SK-N-SH treated with all-trans-retinoic acid at 6 μM for 48 hours (cell line): ENCODE measurements around the gene LTBP3.

ENCODE experiments used
- ATAC-seq: fragments of 200-7000 bp; cut with Tn5 transposase; 3 replicates; pipeline ENCODE4 v1.9.1; 2020; ENCODE audit warnings: mild to moderate bottlenecking, moderate library complexity
- ARNTL ChIP-seq: fragments of 450-650 bp; formaldehyde crosslinking; IDR thresholded peaks from 2 replicates; pipeline ENCODE4 v1.5.0; 2020; ENCODE audit warnings: low read depth, mild to moderate bottlenecking, moderate library complexity, borderline replicate concordance
- BACH2 ChIP-seq: fragments of 250-450 bp; sonication (Bioruptor Pico); IDR thresholded peaks from 2 replicates; pipeline ENCODE4 v1.9.0; 2021; ENCODE audit warnings: mild to moderate bottlenecking, borderline replicate concordance
- CSDC2 ChIP-seq: fragments of 250-450 bp; sonication (Bioruptor Pico); IDR thresholded peaks from 2 replicates; pipeline ENCODE4 v1.5.0; 2020; ENCODE audit warnings: mild to moderate bottlenecking, moderate library complexity
- ESRRG ChIP-seq: fragments of 250-450 bp; sonication (Bioruptor Pico); IDR thresholded peaks from 2 replicates; pipeline ENCODE4 v1.6.1; 2021; ENCODE audit warnings: mild to moderate bottlenecking
- GLIS3 ChIP-seq: fragments of 250-450 bp; sonication (Bioruptor Pico); IDR thresholded peaks from 2 replicates; pipeline ENCODE4 v1.5.0; 2020; ENCODE audit warnings: mild to moderate bottlenecking, moderate library complexity
- ISL1 ChIP-seq: fragments of 250-450 bp; sonication (Bioruptor Pico); IDR thresholded peaks from 2 replicates; pipeline ENCODE4 v2.1.2; 2022; ENCODE audit warnings: mild to moderate bottlenecking, moderate library complexity
- OSR1 ChIP-seq: fragments of 250-450 bp; sonication (Bioruptor Pico); IDR thresholded peaks from 2 replicates; pipeline ENCODE4 v1.8.0; 2022; ENCODE audit warnings: moderate library complexity, mild to moderate bottlenecking, inconsistent platforms
- PPARA ChIP-seq: fragments of 250-450 bp; sonication (Bioruptor Pico); IDR thresholded peaks from 2 replicates; pipeline ENCODE4 v1.5.0; 2020; ENCODE audit warnings: mild to moderate bottlenecking, borderline replicate concordance
- RARB ChIP-seq: fragments of 250-450 bp; sonication (Bioruptor Pico); IDR thresholded peaks from 2 replicates; pipeline ENCODE4 v1.8.0; 2021; ENCODE audit warnings: mild to moderate bottlenecking, moderate library complexity
- SNAI2 ChIP-seq: fragments of 250-450 bp; sonication (Bioruptor Pico); IDR thresholded peaks from 2 replicates; pipeline ENCODE4 v1.5.0; 2020; ENCODE audit warnings: mild to moderate bottlenecking, moderate library complexity
- TCF4 ChIP-seq: fragments of 250-450 bp; sonication (Bioruptor Pico); IDR thresholded peaks from 2 replicates; pipeline ENCODE4 v1.8.0; 2021; ENCODE audit warnings: mild to moderate bottlenecking, moderate library complexity, borderline replicate concordance
- TOX ChIP-seq: fragments of 250-450 bp; sonication (Bioruptor Pico); IDR thresholded peaks from 2 replicates; pipeline ENCODE4 v1.8.0; 2021; ENCODE audit warnings: mild to moderate bottlenecking, moderate library complexity, borderline replicate concordance
- ZC3H10 ChIP-seq: fragments of 250-450 bp; sonication (Bioruptor Pico); IDR thresholded peaks from 2 replicates; pipeline ENCODE4 v1.5.1; 2021; ENCODE audit warnings: mild to moderate bottlenecking, moderate library complexity
- ZFP3 ChIP-seq: fragments of 250-450 bp; sonication (Bioruptor Pico); IDR thresholded peaks from 2 replicates; pipeline ENCODE4 v1.5.0; 2020; ENCODE audit warnings: mild to moderate bottlenecking, moderate library complexity
- ZFP30 ChIP-seq: fragments of 450-650 bp; formaldehyde crosslinking; IDR thresholded peaks from 2 replicates; pipeline ENCODE4 v1.5.0; 2022; ENCODE audit warnings: mild to moderate bottlenecking, moderate library complexity
- ZNF565 ChIP-seq: fragments of 450-650 bp; formaldehyde crosslinking; conservative IDR thresholded peaks from 2 replicates; pipeline ENCODE4 v1.5.0; 2020; ENCODE audit warnings: low read depth, mild to moderate bottlenecking, moderate library complexity
- ZNF70 ChIP-seq: fragments of 450-650 bp; formaldehyde crosslinking; IDR thresholded peaks from 2 replicates; pipeline ENCODE4 v1.5.0; 2020; ENCODE audit warnings: mild to moderate bottlenecking, moderate library complexity
- ZNF8 ChIP-seq: fragments of 450-650 bp; formaldehyde crosslinking; IDR thresholded peaks from 2 replicates; pipeline ENCODE4 v1.5.0; 2020; ENCODE audit warnings: mild to moderate bottlenecking, moderate library complexity
- TF ChIP-seq, protein P1 (sequence below): fragments of 250-450 bp; sonication (Bioruptor Pico); IDR thresholded peaks from 2 replicates; pipeline ENCODE4 v1.5.0; 2020; ENCODE audit warnings: mild to moderate bottlenecking, moderate library complexity
- TF ChIP-seq, protein P2 (sequence below): fragments of 250-450 bp; sonication (Bioruptor Pico); IDR thresholded peaks from 2 replicates; pipeline ENCODE4 v1.5.1; 2020; ENCODE audit warnings: low read depth, mild to moderate bottlenecking, moderate library complexity
- TF ChIP-seq, protein P3 (sequence below): fragments of 250-450 bp; sonication (Bioruptor Pico); IDR thresholded peaks from 2 replicates; pipeline ENCODE4 v1.5.1; 2021; ENCODE audit warnings: mild to moderate bottlenecking, moderate library complexity
- TF ChIP-seq, protein P4 (sequence below): fragments of 250-450 bp; sonication (Bioruptor Pico); IDR thresholded peaks from 2 replicates; pipeline ENCODE4 v1.8.0; 2020; ENCODE audit warnings: mild to moderate bottlenecking, moderate library complexity, borderline replicate concordance
- TF ChIP-seq, protein P5 (sequence below): fragments of 250-450 bp; sonication (Bioruptor Pico); IDR thresholded peaks from 2 replicates; pipeline ENCODE4 v1.8.0; 2021; ENCODE audit warnings: low read depth, mild to moderate bottlenecking, moderate library complexity, borderline replicate concordance

Gene LTBP3

DNA sequence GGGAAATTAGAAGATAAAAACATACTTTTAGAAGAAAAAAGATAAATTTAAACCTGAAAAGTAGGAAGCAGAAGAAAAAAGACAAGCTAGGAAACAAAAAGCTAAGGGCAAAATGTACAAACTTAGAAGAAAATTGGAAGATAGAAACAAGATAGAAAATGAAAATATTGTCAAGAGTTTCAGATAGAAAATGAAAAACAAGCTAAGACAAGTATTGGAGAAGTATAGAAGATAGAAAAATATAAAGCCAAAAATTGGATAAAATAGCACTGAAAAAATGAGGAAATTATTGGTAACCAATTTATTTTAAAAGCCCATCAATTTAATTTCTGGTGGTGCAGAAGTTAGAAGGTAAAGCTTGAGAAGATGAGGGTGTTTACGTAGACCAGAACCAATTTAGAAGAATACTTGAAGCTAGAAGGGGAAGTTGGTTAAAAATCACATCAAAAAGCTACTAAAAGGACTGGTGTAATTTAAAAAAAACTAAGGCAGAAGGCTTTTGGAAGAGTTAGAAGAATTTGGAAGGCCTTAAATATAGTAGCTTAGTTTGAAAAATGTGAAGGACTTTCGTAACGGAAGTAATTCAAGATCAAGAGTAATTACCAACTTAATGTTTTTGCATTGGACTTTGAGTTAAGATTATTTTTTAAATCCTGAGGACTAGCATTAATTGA lies 58.3 kb downstream of the LTBP3 start:
- TF ChIP-seq ZFP3 (CRISPR knock-in tag) (no peak), ZFP30 (peak; percentile 15; the same call in 1 of the 2 replicates), SNAI2 (CRISPR knock-in tag) (peak; percentile 50; the same call in 1 of the 2 replicates), ZC3H10 (peak; percentile 63), BACH2 (CRISPR knock-in tag) (no peak), PPARA (CRISPR knock-in tag) (no peak), TCF4 (CRISPR knock-in tag) (no peak; the same call in 1 of the 2 replicates), RARB (peak; percentile 91), TOX (CRISPR knock-in tag) (peak; percentile 81; the same call in 1 of the 2 replicates), ESRRG (CRISPR knock-in tag) (no peak), ZNF70 (no peak), ISL1 (no peak), ARNTL (CRISPR knock-in tag) (0 out of 2 replicates have a peak, but pooled peaks have one; percentile 12), GLIS3 (no peak), CSDC2 (no peak), ZNF8 (CRISPR knock-in tag) (no peak; the same call in 1 of the 2 replicates), OSR1 (CRISPR knock-in tag) (no peak), ZNF565 (no peak)
- TF ChIP-seq, protein P1, sequence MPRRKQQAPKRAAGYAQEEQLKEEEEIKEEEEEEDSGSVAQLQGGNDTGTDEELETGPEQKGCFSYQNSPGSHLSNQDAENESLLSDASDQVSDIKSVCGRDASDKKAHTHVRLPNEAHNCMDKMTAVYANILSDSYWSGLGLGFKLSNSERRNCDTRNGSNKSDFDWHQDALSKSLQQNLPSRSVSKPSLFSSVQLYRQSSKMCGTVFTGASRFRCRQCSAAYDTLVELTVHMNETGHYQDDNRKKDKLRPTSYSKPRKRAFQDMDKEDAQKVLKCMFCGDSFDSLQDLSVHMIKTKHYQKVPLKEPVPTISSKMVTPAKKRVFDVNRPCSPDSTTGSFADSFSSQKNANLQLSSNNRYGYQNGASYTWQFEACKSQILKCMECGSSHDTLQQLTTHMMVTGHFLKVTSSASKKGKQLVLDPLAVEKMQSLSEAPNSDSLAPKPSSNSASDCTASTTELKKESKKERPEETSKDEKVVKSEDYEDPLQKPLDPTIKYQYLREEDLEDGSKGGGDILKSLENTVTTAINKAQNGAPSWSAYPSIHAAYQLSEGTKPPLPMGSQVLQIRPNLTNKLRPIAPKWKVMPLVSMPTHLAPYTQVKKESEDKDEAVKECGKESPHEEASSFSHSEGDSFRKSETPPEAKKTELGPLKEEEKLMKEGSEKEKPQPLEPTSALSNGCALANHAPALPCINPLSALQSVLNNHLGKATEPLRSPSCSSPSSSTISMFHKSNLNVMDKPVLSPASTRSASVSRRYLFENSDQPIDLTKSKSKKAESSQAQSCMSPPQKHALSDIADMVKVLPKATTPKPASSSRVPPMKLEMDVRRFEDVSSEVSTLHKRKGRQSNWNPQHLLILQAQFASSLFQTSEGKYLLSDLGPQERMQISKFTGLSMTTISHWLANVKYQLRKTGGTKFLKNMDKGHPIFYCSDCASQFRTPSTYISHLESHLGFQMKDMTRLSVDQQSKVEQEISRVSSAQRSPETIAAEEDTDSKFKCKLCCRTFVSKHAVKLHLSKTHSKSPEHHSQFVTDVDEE (CRISPR knock-in tag), result no peak
- TF ChIP-seq, protein P2, sequence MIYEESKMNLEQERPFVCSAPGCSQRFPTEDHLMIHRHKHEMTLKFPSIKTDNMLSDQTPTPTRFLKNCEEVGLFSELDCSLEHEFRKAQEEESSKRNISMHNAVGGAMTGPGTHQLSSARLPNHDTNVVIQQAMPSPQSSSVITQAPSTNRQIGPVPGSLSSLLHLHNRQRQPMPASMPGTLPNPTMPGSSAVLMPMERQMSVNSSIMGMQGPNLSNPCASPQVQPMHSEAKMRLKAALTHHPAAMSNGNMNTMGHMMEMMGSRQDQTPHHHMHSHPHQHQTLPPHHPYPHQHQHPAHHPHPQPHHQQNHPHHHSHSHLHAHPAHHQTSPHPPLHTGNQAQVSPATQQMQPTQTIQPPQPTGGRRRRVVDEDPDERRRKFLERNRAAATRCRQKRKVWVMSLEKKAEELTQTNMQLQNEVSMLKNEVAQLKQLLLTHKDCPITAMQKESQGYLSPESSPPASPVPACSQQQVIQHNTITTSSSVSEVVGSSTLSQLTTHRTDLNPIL (CRISPR knock-in tag), result no peak; the same call in 1 of the 2 replicates
- TF ChIP-seq, protein P3, sequence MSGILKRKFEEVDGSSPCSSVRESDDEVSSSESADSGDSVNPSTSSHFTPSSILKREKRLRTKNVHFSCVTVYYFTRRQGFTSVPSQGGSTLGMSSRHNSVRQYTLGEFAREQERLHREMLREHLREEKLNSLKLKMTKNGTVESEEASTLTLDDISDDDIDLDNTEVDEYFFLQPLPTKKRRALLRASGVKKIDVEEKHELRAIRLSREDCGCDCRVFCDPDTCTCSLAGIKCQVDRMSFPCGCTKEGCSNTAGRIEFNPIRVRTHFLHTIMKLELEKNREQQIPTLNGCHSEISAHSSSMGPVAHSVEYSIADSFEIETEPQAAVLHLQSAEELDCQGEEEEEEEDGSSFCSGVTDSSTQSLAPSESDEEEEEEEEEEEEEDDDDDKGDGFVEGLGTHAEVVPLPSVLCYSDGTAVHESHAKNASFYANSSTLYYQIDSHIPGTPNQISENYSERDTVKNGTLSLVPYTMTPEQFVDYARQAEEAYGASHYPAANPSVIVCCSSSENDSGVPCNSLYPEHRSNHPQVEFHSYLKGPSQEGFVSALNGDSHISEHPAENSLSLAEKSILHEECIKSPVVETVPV (CRISPR knock-in tag), result peak; percentile 82
- TF ChIP-seq, protein P4, sequence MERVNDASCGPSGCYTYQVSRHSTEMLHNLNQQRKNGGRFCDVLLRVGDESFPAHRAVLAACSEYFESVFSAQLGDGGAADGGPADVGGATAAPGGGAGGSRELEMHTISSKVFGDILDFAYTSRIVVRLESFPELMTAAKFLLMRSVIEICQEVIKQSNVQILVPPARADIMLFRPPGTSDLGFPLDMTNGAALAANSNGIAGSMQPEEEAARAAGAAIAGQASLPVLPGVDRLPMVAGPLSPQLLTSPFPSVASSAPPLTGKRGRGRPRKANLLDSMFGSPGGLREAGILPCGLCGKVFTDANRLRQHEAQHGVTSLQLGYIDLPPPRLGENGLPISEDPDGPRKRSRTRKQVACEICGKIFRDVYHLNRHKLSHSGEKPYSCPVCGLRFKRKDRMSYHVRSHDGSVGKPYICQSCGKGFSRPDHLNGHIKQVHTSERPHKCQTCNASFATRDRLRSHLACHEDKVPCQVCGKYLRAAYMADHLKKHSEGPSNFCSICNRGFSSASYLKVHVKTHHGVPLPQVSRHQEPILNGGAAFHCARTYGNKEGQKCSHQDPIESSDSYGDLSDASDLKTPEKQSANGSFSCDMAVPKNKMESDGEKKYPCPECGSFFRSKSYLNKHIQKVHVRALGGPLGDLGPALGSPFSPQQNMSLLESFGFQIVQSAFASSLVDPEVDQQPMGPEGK (CRISPR knock-in tag), result peak; percentile 62
- TF ChIP-seq, protein P5, sequence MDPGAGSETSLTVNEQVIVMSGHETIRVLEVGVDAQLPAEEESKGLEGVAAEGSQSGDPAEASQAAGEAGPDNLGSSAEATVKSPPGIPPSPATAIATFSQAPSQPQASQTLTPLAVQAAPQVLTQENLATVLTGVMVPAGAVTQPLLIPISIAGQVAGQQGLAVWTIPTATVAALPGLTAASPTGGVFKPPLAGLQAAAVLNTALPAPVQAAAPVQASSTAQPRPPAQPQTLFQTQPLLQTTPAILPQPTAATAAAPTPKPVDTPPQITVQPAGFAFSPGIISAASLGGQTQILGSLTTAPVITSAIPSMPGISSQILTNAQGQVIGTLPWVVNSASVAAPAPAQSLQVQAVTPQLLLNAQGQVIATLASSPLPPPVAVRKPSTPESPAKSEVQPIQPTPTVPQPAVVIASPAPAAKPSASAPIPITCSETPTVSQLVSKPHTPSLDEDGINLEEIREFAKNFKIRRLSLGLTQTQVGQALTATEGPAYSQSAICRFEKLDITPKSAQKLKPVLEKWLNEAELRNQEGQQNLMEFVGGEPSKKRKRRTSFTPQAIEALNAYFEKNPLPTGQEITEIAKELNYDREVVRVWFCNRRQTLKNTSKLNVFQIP (CRISPR knock-in tag), result peak; percentile 74; the same call in 1 of the 2 replicates

DNA sequence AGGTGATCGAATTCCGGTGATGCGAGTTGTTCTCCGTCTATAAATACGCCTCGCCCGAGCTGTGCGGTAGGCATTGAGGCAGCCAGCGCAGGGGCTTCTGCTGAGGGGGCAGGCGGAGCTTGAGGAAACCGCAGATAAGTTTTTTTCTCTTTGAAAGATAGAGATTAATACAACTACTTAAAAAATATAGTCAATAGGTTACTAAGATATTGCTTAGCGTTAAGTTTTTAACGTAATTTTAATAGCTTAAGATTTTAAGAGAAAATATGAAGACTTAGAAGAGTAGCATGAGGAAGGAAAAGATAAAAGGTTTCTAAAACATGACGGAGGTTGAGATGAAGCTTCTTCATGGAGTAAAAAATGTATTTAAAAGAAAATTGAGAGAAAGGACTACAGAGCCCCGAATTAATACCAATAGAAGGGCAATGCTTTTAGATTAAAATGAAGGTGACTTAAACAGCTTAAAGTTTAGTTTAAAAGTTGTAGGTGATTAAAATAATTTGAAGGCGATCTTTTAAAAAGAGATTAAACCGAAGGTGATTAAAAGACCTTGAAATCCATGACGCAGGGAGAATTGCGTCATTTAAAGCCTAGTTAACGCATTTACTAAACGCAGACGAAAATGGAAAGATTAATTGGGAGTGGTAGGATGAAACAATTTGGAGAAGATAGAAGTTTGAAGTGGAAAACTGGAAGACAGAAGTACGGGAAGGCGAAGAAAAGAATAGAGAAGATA lies 59.0 kb downstream of the LTBP3 start, which contains the start of gene MALAT1:
Gene MALAT1 (plus strand): TSS at position 69 of the 736 bp plus-strand sequence.
- peak; percentile 16 for ATAC-seq
- peak; percentile 100 for TF ChIP-seq RARB
- TF ChIP-seq, protein P2 (CRISPR knock-in tag), result peak; percentile 100
- TF ChIP-seq ZFP30, result peak; percentile 91
- peak; percentile 97 for TF ChIP-seq ZNF565
- peak; percentile 100 for TF ChIP-seq ZC3H10
- no peak for TF ChIP-seq ZFP3 (CRISPR knock-in tag)
- peak; percentile 97 for TF ChIP-seq ARNTL (CRISPR knock-in tag)
- peak; percentile 62 for TF ChIP-seq OSR1 (CRISPR knock-in tag)
- TF ChIP-seq ZNF8 (CRISPR knock-in tag), result peak; percentile 90
- TF ChIP-seq, protein P1 (CRISPR knock-in tag), result no peak
- peak; percentile 96 for TF ChIP-seq PPARA (CRISPR knock-in tag)

More for the DNA sequence above, 58.3 kb downstream of the LTBP3 start:
- ATAC-seq, result no peak
